Endometrial microvascular endothelial cells (primary cell): ENCODE measurements around the gene SAT2. TPM values are rescaled to one million over a fixed set of nuclear protein-coding genes. Genes with fewer than 3 reads are reported as not detected.

ENCODE experiments used
- in situ Hi-C: cut with HindIII; loops from 2 replicates; pipeline ENCODE4 v1.10.0; 2017; ENCODE audit warnings: low sequenced_read_pairs, low pct_unique_long_range_greater_than_20kb; ENCODE audit errors: inconsistent ontology term
- total RNA-seq: library from RNA; depleted of rRNA; stranded (reverse); fragments of >200 nt; gene quantifications from one replicate; pipeline ENCODE4 v1.2.3, GENCODE V29; 2015; ENCODE audit errors: inconsistent ontology term

SAT2 gene
- total RNA-seq, 1 donor from 2014 or later, result 48.7 TPM

GRCh38 chr17:7579834-7580603, 47.6 kb downstream of the SAT2 start:
- in situ Hi-C loops, result no loop called here

- in situ Hi-C loops, result no loop called here
Measured at GRCh38 chr17:7579001-7579833, 48.4 kb downstream of the SAT2 start, which contains the start of gene CD68. CD68 (plus strand) TSS chr17:7579638; CDS start chr17:7579678, 40 bp downstream.

DNA sequence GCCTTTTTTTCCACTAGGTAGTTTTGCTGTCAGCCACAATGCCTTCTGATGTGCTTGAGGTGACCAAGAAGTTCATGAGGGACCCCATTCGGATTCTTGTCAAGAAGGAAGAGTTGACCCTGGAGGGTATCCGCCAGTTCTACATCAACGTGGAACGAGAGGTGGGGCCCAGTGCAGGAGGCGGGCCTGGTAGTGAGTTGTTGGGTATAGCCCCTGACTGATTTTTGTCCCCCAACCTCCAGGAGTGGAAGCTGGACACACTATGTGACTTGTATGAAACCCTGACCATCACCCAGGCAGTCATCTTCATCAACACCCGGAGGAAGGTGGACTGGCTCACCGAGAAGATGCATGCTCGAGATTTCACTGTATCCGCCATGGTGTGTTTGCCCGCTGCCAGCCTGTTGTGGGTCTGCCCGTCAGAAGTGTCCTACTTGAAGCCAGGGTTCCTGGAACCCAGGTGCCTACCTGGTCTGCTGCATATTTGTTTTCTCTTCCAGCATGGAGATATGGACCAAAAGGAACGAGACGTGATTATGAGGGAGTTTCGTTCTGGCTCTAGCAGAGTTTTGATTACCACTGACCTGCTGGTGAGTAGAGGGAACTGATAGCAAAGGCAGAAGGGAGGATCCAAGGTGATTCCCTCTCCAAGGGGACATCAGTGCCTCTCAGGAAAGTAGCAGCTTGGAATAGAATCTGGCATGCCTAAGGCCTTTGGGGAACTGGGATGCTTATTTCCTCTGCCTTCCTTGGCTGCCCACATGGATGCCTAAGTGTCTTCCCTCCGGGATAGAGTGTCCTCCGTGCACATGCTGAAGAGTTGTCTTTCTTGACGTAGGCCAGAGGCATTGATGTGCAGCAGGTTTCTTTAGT, 50.1 kb downstream of the SAT2 start:
- in situ Hi-C loops, result no loop called here

DNA sequence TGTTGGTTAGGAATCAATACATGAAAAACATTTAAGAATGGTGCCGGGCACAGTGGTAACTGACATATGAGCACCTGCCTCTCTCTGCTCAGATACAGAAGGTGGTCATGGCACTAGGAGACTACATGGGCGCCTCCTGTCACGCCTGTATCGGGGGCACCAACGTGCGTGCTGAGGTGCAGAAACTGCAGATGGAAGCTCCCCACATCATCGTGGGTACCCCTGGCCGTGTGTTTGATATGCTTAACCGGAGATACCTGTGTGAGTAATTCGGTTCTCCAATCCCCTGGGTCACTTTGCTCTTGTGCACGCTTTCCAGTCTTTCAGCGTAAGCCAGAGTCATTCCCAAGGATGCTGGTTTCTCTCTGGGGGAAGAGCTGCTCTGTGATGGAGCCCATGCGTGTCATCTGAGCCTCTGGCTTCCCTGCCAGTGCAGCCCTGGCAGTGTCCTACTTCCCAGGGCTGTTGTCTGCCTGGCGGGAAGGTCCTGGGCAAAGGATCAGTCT, 51.1 kb downstream of the SAT2 start:
- in situ Hi-C loops, result no loop called here

Other genes with a start within 250 kb of the SAT2 start
- not detected for gene TNK1, start 246.7 kb downstream of the SAT2 start, total RNA-seq
- 55.8 TPM for gene PLSCR3, start 233.3 kb downstream of the SAT2 start, total RNA-seq
- 109 TPM for gene TMEM256, start 223.7 kb downstream of the SAT2 start, total RNA-seq
- gene NLGN2, start 220.0 kb downstream of the SAT2 start, total RNA-seq, result 3.4 TPM
- gene SPEM1, start 207.5 kb downstream of the SAT2 start, total RNA-seq, result not detected
- not detected for gene SPEM2, start 202.2 kb downstream of the SAT2 start, total RNA-seq
- not detected for gene SPEM3, start 199.0 kb downstream of the SAT2 start, total RNA-seq
- 5.2 TPM for gene TMEM102, start 192.4 kb downstream of the SAT2 start, total RNA-seq
- not detected for gene FGF11, start 188.3 kb downstream of the SAT2 start, total RNA-seq
- gene CHRNB1, start 182.8 kb downstream of the SAT2 start, total RNA-seq, result 14.1 TPM
- 23.1 TPM for gene ZBTB4, start 148.2 kb downstream of the SAT2 start, total RNA-seq
- gene SLC35G6, start 146.4 kb downstream of the SAT2 start, total RNA-seq, result not detected
- gene POLR2A, start 143.5 kb downstream of the SAT2 start, total RNA-seq, result 40.6 TPM
- 9.5 TPM for gene TNFSF12, start 78.8 kb downstream of the SAT2 start, total RNA-seq
- gene TNFSF13, start 69.1 kb downstream of the SAT2 start, total RNA-seq, result 2.1 TPM
- 113 TPM for gene SENP3, start 65.9 kb downstream of the SAT2 start, total RNA-seq
- 22.9 TPM for gene CD68, start 48.2 kb downstream of the SAT2 start, total RNA-seq
- gene MPDU1, start 44.0 kb downstream of the SAT2 start, total RNA-seq, result 328 TPM
- gene SOX15, start 37.7 kb downstream of the SAT2 start, total RNA-seq, result not detected
- gene FXR2, start 12.9 kb downstream of the SAT2 start, total RNA-seq, result 29.0 TPM
- not detected for gene SHBG, start 2.3 kb upstream of the SAT2 start, total RNA-seq
- gene ATP1B2, start 23.1 kb upstream of the SAT2 start, total RNA-seq, result not detected
- gene TP53, start 59.7 kb upstream of the SAT2 start, total RNA-seq, result 57.6 TPM
- gene WRAP53, start 60.7 kb upstream of the SAT2 start, total RNA-seq, result 24.4 TPM
- not detected for gene EFNB3, start 77.4 kb upstream of the SAT2 start, total RNA-seq
- 1.1 TPM for gene DNAH2, start 89.9 kb upstream of the SAT2 start, total RNA-seq
- 1.3 TPM for gene KDM6B, start 206.4 kb upstream of the SAT2 start, total RNA-seq
- 148 TPM for gene TMEM88, start 227.2 kb upstream of the SAT2 start, total RNA-seq
- 52.5 TPM for gene NAA38, start 229.7 kb upstream of the SAT2 start, total RNA-seq
- gene CYB5D1, start 230.2 kb upstream of the SAT2 start, total RNA-seq, result 7.6 TPM